GM18951 (cell line): ENCODE data around the gene KRTAP10-6.
"Not testable (repeated sequence)": the region's sequence is repeated elsewhere in the genome, so short reads cannot be mapped to it uniquely, and the experiment has no call there.

ENCODE experiments used
- POLR2A ChIP-seq: IDR thresholded peaks from 4 replicates; pipeline ENCODE4 v1.6.1; 2011; ENCODE audit warnings: mild to moderate bottlenecking; ENCODE audit not compliant: insufficient read length, insufficient read depth; ENCODE audit errors: extremely low read depth
- in situ Hi-C: fragments of 300-500 bp; cut with MboI; formaldehyde crosslinking; loops from one replicate; pipeline ENCODE4 v1.12.0; 2022; ENCODE audit warnings: low sequenced_read_pairs, mixed read lengths, inconsistent platforms; ENCODE audit not compliant: unreplicated experiment

The KRTAP10-6 gene, protein sequence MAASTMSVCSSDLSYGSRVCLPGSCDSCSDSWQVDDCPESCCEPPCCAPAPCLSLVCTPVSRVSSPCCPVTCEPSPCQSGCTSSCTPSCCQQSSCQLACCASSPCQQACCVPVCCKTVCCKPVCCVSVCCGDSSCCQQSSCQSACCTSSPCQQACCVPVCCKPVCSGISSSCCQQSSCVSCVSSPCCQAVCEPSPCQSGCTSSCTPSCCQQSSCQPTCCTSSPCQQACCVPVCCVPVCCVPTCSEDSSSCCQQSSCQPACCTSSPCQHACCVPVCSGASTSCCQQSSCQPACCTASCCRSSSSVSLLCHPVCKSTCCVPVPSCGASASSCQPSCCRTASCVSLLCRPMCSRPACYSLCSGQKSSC

DNA sequence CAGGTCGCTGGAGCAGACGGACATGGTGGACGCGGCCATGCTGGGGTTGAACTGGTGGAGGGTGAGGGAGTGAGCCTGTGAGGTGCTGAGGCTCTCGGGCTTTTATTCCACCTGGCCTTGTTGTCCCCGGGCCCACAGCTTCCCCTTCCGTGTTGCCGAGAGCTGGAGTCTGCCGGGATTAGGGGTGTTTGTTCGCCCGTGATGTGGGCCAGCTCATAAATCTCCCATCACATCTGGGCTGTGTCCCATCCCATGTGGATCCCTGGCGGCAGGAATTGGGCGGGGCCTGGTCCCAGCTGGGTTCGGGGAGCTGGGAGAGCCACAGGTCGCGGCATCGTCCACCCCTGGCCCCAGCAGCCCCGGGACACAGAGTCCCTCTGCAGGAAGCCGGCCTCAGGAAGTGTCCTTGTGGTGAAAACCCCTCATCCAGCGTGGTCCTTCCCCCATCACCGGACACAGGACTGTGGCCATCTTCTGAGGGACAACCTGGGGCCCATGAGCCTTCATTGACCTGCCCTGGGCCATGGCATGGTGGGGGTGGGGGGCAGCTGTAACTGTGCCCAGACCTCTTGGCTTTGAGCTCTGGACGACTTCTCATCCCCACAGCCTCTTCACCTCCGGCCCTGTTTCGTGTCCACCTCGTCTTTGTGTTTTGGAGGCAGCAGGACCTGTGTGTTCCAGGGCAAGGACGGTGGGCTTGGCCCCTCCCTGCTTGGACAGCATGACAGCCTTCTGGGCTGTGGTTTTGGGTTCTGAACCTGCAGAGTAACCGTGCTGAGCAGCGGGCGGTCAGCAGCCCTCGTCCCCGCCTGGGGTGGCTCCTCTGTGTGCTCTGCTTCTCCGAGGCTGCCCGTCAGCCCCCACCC lies at the start of gene KRTAP10-6:
KRTAP10-6 (minus strand) TSS at position 60 of the 866 bp plus-strand sequence; CDS start at position 39, 21 bp downstream.
- no peak for TF ChIP-seq POLR2A
- in situ Hi-C loops: no loop called here

DNA sequence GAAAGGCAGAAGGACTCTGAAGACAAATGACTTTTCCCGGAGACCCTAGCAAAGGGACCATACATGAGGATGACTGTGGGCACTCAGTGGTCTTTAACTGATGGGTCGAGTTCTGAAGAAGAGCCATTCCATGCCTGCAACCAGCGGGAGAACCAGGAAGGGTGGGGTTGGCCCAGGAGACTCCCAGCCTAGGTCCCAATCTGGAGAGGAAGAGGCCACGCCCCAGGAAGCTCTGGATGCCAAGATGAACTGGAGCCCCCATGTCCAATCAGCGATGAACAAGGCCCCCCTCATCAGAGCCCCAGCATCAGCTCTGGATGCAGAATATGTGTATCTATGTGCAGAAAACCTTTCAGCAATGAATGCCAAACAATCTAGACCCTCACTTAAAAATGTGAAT lies 48.5 kb upstream of the KRTAP10-6 start:
- in situ Hi-C loops: no loop called here

DNA sequence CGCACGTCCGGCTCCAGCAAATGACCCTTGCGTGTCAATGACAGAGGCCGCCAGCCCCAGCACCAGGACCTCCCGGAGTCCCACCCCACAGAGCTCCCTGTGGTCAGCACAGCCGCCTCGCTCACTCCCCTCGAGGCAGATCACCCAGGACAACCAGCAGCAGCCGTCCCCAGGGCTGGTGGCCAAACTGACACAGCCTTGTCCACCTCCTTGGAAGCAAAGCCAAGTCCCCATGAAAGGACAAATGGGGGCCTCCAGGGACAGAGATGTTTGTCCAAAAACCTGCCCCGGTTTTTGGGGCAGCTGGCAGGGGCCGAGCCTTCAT lies 47.0 kb upstream of the KRTAP10-6 start:
- in situ Hi-C loops: no loop called here
- no peak for TF ChIP-seq POLR2A

More for the DNA sequence above, 48.5 kb upstream of the KRTAP10-6 start:
- TF ChIP-seq POLR2A: no peak

DNA sequence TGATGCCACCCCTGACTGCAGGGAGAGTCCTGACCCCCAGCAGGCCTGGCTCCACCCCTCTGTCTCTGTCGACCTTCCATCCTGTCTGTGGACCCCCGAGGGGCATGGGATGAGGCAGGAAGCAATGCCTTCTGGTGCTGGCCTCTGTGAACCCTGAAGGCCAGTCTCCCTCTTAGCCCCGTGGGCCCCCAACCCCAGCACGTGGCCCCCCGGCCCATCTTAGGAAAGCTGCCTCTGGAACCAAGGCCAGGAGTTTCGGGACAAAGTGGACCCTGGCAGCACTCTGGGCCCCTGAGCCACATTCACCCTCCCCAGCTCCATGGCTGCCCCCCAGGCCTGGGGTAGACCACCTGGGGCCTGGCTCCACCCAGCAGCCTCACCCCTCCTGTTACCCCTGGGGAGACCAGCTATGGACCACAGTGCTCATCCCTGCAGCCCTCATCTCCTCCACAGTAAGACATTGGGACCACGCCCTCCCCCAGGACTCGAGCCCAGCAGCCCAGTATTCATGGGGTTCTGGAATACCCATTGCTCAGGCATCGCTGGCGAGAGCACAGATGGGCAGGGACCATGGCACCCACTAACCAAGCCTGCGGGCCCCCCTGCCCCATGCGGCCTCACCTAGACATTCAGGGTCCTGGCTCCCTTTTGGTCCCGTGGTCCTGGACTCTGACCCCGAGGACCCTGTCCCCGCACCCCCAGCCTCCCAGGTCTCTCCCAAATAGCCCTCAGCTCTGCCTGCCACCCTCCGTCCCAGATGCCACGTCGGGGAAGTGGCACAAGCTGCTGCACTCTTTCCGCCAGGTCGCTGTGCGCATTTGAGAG lies 46.4 kb upstream of the KRTAP10-6 start:
- in situ Hi-C loops: not testable (repeated sequence)

DNA sequence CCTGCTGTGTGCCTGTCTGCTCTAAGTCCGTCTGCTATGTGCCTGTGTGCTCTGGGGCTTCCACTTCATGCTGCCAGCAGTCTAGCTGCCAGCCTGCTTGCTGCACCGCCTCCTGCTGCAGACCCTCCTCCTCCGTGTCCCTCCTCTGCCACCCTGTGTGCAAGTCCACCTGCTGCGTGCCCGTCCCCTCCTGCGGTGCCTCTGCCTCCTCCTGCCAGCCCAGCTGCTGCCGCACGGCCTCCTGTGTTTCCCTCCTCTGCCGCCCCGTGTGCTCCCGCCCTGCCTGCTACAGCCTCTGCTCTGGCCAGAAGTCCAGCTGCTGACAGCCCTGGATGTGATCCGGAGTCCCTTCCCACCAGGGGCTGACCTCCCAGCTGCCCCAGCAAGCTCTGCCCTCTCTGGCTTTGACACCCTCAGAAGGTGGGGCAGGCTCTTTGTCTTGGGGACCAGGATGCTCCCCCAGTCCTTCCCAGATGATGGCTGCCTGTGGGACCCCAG lies 45.6 kb upstream of the KRTAP10-6 start:
- in situ Hi-C loops: not testable (repeated sequence)

DNA sequence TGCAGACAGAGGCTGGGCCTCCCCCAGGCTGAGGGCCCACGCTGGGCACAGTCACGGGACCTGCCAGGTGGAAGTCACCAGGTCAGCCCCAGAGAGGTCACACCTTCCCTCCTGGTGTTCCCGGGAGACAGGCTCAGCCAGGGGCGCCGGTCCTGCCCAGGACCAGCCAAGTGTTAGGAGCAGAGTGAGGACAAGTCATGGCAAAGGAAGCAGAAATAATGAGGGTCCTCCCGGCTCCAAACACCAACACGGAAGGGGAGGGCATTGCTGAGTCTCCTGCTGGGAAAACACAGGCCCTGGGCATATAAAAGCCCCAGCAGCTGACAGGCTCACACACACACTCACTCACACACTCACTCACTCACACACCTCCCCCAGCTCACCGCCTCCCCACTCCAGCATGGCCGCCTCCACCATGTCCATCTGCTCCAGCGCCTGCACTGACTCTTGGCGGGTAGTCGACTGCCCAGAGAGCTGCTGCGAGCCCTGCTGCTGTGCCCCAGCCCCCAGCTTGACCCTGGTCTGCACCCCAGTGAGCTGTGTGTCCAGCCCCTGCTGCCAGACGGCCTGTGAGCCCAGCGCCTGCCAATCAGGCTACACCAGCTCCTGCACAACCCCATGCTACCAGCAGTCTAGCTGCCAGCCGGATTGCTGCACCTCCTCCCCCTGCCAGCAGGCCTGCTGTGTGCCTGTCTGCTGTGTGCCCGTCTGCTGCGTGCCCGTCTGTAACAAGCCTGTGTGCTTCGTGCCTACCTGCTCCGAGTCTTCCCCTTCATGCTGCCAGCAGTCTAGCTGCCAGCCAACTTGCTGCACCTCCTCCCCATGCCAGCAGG lies 44.9 kb upstream of the KRTAP10-6 start, which contains the start of gene KRTAP10-10:
KRTAP10-10 (plus strand) TSS at position 339 of the 833 bp plus-strand sequence; CDS start at position 401, 62 bp downstream.
- in situ Hi-C loops: no loop called here
- no peak for TF ChIP-seq POLR2A

DNA sequence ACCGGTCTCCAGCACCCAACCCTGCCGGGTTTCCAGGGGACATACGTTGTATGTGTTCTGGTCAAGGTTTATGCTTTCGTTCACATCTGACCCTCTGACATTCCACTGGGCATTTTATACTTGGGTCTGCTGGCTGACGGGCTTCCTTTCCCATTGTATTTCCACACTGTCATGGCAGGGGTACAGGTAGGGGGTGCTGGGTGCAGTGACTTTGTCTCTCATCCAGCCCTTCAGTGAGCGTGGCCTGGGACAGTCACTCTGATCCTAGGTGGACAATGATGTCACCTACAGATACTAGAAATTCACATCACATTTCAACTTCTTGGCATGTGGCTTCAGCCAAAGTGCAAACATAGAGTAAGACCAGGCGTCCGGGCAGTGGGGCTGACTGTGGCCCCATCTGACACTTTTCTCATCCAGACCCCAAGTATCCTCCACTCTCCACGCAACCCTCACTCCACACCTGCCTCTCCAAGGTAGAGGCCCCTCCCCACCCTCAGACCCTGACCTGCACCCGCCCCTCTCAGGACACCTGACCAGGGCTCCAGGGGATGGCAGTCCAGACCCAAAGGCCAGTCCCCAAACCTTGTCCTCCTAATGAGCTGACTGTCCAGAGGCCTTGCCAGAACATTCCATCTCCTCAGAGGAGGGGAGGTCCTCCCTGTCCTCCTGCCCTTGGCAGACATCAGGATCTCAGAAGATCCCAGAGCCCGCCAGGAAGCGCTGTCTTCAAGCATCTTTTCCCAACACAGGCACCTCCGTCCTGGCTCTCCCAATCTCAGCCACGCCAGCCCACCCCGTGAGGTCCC lies 44.1 kb upstream of the KRTAP10-6 start:
- no peak for TF ChIP-seq POLR2A
- in situ Hi-C loops: no loop called here

DNA sequence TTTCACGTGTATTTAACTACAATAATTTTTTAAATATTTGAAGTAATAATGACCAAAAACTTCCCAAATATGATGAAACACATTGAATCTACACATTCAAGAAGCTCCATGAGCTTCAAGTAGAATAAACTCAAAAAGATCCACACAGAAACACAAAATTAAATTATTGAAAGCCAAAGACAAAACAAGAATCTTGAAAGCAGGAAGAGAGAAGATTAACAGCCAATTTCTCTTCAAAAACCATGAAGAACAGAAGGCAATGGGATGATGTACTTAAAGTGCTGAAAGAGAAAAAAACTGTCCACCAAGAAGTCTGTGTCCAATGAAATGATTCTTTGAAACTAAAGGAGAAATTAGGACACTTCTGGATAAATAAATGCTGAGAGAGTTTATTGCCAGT lies 39.8 kb upstream of the KRTAP10-6 start:
- TF ChIP-seq POLR2A: no peak
- in situ Hi-C loops: no loop called here

DNA sequence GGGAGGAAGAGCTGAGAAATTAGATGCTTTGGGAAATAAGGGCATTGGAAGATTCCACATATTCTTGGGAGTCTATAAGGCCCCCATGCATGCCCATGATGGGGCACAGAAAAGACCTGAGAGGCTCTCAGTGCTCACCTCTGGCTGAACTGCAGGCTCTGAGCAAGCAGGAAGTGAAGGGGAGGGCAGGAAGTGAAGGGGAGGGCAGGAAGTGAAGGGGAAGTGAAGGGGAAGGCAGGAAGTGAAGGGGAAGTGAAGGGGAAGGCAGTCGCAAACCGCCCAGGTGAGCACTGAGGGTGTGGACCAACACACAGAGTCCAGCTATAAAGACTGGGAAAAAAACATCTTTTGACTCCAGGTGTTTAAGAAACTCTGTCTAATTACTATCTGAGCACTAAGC lies 38.1 kb upstream of the KRTAP10-6 start:
- TF ChIP-seq POLR2A: no peak
- in situ Hi-C loops: no loop called here

DNA sequence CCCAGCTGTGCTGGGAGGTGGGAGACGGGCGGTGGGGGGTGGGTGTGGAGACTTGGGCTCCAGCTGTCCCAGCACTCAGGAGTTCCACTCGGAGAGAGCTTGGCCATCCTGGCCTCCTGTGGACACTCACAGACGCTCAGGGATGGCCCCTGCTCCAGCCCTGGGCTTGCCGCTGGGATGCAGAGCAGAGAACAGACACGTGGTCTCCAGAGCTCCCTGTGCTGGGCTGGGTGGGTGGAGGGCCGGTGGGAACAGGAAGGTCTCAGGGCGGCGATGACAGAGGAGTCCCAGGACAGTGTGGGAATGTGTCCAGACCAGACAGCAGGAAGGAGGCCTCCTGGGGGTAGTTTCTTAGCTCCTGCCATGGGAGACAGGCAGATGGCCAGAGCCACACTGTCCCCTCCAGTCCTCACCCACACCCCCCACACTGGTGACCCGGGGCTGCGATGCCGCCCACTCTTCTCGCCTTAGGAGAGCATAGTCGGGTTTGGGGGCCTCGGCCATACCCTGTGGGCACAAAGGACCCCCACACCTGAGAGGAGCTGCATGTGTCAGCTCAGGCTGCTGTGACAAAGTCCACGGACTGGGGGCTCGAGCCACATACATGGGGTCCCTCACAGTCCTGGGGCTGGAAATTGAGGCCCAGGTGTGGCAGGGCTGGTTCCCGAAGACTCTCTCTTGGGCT lies 36.5 kb upstream of the KRTAP10-6 start:
- TF ChIP-seq POLR2A: no peak
- in situ Hi-C loops: no loop called here

DNA sequence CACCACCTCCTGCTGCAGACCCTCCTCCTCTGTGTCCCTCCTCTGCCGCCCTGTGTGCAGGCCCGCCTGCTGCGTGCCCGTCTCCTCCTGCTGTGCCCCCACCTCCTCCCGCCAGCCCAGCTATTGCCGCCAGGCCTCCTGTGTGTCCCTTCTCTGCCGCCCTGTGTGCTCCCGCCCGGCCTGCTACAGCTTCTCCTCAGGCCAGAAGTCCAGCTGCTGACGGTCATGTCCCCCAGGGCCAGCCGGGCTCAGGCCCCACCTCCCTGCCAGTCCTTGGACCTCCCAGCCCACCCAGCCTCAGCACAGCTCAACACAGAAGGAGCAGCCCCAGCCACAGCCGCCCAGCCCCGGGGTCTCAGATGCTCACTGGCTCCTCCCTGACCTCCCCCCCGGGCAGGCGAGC lies 35.5 kb upstream of the KRTAP10-6 start:
- in situ Hi-C loops: not testable (repeated sequence)

DNA sequence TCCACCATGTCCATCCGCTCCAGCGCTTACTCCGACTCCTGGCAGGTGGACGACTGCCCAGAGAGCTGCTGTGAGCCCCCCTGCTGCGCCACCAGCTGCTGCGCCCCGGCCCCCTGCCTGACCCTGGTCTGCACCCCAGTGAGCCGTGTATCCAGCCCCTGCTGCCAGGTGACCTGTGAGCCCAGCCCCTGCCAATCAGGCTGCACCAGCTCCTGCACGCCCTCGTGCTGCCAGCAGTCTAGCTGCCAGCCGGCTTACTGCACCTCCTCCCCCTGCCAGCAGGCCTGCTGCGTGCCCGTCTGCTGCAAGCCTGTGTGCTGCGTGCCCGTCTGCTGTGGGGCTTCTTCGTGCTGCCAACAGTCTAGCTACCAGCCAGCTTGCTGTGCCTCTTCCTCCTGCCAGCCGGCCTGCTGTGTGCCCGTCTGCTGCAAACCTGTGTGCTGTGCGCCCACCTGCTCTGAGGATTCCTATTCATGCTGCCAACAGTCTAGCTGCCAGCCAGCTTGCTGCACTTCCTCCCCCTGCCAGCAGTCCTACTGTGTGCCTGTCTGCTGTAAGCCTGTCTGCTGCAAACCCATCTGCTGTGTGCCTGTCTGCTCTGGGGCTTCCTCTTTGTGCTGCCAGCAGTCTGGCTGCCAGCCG lies 35.0 kb upstream of the KRTAP10-6 start:
- in situ Hi-C loops: not testable (repeated sequence)
